Measurements from ENCODE around the gene SPTAN1.

The SPTAN1 gene

GRCh38 chr9:128521956-128522355 lies 30.4 kb upstream of the SPTAN1 start:
- TF ChIP-seq, protein P1, sequence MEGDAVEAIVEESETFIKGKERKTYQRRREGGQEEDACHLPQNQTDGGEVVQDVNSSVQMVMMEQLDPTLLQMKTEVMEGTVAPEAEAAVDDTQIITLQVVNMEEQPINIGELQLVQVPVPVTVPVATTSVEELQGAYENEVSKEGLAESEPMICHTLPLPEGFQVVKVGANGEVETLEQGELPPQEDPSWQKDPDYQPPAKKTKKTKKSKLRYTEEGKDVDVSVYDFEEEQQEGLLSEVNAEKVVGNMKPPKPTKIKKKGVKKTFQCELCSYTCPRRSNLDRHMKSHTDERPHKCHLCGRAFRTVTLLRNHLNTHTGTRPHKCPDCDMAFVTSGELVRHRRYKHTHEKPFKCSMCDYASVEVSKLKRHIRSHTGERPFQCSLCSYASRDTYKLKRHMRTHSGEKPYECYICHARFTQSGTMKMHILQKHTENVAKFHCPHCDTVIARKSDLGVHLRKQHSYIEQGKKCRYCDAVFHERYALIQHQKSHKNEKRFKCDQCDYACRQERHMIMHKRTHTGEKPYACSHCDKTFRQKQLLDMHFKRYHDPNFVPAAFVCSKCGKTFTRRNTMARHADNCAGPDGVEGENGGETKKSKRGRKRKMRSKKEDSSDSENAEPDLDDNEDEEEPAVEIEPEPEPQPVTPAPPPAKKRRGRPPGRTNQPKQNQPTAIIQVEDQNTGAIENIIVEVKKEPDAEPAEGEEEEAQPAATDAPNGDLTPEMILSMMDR (IDR thresholded peaks at IDR 0.05; ENCODE audit: insufficient read depth, low read depth, low read length, missing control alignments), result no peak
- no peak overlapping the region for H3K4me3 ChIP-seq (ENCODE audit: low read length)
- no peak for DNase-seq (ENCODE audit: low read depth)

DNA sequence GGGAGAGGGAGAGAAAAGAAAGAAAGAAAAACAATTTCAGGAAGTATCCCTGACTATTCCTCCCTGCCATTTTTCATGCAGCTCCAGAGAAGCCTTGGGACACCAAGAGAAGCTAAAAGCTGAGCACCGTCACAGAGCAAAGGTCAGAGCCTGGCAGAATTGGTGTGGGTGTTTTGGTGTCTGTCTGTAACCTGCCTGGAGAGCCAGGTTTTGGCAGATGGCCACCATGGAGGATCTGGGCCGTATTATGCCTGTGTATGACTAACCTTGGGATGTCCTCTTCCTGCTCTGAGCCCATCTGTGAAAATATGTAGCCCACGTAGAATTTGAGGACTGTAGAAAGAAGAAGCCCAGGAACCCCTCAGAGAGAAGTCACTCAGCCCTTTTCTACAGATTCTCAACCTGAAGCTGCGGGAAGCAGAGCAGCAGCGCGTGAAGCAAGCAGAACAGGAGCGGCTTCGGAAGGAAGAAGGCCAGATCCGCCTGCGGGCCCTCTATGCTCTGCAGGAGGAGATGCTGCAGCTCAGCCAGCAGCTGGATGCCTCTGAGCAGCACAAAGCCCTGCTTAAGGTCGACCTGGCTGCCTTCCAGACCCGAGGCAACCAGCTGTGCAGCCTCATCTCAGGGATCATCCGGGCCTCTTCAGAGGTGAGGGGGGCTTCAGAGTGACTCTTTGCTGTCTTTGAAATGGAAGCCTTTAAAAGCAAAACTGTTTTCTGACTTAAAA lies 29.0 kb upstream of the SPTAN1 start:
- no peak overlapping the region for H3K4me3 ChIP-seq (ENCODE audit: low read length)
- no peak for DNase-seq (ENCODE audit: low read depth)
- TF ChIP-seq, protein P1 (IDR thresholded peaks at IDR 0.05; ENCODE audit: insufficient read depth, low read depth, low read length, missing control alignments), result no peak

DNA sequence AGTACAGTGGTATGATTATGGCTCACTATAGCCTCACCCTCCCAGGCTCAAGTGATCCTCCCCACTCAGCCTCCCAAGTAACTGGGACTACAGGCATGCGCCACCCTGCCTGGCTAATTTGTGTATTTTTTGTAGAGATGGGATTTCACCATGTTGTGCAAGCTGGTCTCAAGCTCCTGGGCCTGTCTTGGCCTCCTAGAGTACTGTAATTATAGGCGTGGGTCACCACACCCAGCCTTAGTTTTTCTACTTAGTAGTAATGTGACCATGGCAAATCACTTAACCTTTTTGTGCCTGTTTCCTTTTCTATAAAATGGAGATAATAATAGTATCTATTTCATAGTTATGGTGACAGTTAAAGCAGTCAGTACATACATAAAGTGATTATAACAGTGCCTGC lies 25.7 kb upstream of the SPTAN1 start:
- H3K4me3 ChIP-seq (ENCODE audit: low read length), result no peak overlapping the region
- no peak for DNase-seq (ENCODE audit: low read depth)
- TF ChIP-seq, protein P1 (IDR thresholded peaks at IDR 0.05; ENCODE audit: insufficient read depth, low read depth, low read length, missing control alignments), result no peak

DNA sequence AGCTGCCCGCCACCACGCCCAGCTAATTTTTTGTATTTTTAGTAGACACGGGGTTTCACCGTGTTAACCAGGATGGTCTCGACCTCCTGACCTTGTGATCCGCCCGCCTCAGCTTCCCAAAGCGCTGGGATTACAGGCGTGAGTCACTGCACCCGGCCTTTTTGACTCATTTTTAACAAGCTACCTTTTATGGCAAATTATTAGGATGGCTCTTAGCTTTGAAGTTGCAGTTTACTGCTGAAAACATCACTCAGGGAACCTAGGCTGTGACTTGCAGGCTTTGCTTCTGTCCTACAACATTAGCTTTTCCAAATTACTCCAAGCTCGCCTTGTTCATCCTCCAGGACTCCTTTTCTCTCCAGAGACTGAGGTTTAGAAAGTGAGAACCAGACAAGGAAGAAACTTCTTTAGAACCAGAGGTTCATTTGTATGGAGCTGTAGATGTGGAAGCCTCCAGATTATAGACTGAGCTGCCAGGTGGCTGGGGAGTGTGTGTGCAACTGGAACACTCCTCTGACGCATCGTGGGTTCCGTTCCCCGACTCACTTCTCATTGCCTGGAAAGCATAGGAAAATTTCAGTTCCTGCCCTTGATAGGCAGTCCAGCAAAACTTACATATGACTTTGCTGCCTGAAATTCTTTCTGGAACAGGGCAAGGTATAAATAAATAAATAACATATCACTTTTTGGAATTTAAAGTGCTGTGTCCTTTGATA lies 23.8 kb upstream of the SPTAN1 start:
- no peak for DNase-seq (ENCODE audit: low read depth)
- no peak overlapping the region for H3K4me3 ChIP-seq (ENCODE audit: low read length)
- TF ChIP-seq, protein P1 (IDR thresholded peaks at IDR 0.05; ENCODE audit: insufficient read depth, low read depth, low read length, missing control alignments), result no peak

DNA sequence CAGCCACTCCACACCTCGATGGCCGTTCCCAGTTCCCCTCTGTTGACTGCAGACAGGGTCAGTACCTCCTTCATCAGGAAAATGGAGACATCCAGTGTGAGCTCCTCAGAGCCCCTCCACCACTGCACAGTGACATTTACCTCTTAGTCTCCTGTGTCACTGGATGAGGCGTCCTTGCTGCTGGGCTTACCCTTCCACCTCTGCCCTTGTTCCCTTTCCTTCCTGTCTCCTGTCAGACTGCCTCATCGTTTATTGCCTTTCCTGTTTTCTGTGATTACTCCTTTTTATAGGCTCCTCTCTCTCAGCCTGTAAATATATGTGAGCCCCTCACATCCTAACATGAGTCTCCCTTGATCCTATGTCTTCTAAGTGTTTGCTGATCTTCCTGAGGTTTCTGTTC lies 23.2 kb upstream of the SPTAN1 start:
- no peak overlapping the region for H3K4me3 ChIP-seq (ENCODE audit: low read length)
- DNase-seq (ENCODE audit: low read depth), result no peak
- TF ChIP-seq, protein P1 (IDR thresholded peaks at IDR 0.05; ENCODE audit: insufficient read depth, low read depth, low read length, missing control alignments), result no peak

DNA sequence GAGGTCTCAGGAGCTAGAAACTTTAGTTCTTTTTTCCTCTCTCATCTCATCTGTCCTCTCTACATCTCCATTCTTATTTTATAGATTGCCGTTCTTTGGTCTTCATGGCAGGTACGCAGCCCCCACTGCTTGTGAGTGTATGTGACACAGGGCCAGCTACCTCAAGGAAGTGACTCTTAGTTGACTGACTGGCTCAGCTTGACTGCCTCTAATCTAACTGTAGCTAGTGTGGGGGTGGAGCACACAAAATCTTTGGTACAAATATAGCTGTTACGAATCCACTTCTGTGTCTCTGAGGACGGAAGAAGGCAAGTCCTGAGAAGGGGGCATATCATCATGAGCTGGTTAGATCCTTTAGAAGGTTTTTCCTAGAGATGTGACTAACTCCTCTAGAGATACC lies 19.8 kb upstream of the SPTAN1 start:
- DNase-seq (ENCODE audit: low read depth), result no peak
- no peak overlapping the region for H3K4me3 ChIP-seq (ENCODE audit: low read length)
- TF ChIP-seq, protein P1 (IDR thresholded peaks at IDR 0.05; ENCODE audit: insufficient read depth, low read depth, low read length, missing control alignments), result no peak

All from epithelial cell of esophagus (primary cell).